GM19452 (cell line): ENCODE data around the gene DPP10.
"Not testable (repeated sequence)": the region's sequence is repeated elsewhere in the genome, so short reads cannot be mapped to it uniquely, and the experiment has no call there.

Experiments
- ATAC-seq: cut with Tn5 transposase; IDR thresholded peaks from one replicate; pipeline ENCODE4 v1.9.1; 2021; ENCODE audit not compliant: unreplicated experiment

The DPP10 gene

DNA sequence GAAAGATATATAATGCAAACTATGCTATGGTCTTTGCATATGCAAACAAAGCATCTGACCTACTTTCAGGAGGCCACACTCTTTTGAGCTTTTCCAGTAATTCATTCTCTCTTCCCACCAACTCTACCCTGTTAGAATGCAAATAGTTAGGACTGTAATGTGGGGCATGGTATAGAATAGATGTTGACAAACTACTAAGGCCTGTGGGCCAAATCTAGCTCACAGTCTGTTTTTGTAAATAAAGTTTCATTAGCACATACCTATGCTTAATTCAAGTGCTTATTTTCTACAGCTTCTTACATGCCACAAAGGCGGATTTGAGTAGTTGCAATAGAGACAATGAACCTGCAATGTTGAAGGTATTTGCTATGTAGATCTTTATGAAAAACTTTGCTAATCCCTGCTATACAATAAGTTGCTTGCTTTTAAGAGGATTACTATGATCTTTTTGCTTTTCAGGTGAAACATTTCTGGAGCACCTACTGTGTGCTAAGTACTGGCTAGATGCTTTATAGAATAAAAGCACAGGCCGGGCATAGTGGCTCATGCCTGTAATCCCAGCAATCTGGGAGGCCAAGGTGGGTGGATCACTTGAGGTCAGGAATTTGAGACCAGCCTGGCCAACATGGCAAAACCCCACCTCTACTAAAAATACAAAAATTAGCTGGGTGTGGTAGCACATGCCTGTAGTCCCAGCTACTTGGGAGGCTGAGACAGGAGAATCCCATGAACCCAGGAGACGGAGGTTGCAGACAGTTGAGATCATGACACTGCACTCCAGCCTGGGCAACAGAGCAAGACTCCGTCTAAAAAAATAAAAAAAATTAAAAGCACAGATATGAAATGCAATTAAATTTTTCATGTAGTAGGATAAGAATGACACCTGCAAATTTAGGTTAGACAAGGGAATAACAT lies 267.8 kb downstream of the DPP10 start:
- no peak for ATAC-seq

DNA sequence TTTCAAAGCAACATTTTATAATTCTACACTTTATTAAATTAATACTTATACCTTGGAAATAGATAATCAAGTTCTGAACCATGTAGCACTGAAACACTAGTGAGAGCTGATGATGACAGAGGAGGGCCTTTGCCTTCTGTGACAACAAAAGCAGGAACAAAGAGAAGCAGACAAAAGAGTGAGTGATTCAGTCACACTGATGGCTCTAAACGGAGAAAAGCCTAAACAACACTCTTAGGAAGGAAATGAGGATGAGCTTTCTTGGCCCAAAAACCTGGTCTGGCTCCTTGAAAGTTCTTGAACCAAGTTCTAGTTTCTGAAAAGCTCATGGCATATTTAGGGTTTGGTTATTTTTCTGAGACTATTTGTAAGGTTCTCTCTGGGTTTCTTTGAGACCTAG lies 271.9 kb downstream of the DPP10 start:
- no peak for ATAC-seq

DNA sequence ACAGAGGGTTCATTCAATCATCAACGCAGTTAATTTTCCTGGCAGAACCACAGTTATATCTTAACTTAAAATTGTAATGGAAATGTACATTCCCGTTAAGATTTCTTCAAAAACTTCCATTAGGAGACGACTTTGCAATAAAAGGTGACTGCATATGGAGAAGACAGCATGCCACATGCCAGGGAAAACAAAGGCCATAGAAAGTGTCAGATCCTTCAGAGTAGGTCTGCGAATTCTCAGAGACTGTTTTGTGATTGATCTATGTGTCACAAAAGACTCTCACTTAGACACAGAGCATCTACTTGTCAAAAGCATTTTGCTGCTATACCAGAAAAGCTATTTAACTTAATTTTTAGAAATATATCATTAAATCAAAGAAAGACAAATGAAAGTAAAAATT lies 274.6 kb downstream of the DPP10 start:
- ATAC-seq = no peak

DNA sequence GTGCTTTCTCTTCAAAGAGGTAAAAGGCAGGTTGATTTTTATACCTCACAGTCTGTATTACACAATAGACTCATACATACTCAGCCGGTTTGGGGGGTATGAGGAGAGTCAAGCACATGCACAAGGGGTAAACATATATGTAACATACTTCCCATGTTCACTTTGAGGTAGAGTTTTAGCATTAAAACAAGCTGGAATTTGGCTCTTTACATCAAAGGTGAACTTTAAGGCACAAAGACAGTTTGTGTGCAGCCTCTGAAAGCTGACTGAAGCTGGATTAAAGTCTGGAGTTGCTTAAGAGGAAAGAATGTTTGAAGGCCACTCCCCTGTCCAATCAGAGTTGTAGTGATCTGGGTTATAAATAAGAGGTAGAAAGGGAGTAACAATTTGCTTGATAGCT lies 282.0 kb downstream of the DPP10 start:
- ATAC-seq = no peak

DNA sequence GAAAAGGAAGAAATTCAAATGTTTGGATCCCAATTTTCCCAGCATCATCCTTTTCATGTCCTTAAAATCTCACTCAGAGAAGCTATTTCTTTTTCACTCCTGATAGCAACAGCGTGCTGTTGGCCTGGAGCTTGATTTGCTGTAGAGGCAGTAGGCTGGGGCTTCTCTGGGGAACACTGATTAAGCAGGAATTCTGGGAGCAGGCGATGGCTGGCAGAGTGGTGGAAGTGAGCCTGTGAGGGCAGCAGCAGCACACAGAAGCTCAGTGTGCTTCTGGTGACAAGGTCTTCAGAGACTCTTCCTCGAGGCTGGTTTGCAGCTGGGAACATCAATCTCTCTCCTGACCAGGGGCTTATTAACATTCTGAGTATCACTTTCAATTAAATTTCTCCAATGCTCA lies 284.6 kb downstream of the DPP10 start:
- ATAC-seq = no peak

DNA sequence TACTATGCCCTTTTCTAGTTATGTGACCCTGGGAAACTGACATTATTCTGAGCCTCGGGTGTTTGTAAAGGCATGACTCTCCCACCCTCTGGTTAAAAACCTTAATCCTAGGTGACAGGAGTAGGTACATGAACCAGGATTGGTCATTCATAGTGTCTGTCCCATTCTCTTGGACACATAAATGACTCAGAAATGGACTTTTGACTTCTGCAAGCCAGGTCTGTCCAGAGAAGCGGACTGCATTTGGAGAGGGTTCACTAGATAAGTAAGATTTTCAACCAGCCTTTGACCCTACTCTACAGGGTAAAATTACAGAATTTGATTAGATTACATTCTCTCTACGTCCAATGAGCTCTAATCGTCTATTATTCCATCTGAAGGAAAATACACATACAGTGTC lies 285.9 kb downstream of the DPP10 start:
- no peak for ATAC-seq

DNA sequence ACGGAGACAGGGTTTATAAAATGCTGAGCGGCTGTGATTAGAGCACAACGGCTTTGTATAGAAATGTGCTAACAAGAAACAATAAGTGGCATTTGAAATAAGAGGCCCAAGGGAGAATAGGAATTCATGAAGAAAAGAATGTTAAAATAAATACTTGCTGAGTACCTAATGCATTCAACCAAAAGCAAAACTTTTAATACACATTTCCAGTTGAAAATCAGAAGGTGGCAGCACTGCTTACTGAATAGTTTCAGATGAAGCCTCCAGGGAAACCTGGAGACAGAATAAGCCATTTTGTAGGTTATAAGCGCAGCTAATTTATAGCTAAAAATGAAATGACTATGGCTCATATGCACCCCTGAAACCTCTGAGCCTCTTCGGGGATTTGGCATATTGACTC lies 286.6 kb downstream of the DPP10 start:
- ATAC-seq = no peak

DNA sequence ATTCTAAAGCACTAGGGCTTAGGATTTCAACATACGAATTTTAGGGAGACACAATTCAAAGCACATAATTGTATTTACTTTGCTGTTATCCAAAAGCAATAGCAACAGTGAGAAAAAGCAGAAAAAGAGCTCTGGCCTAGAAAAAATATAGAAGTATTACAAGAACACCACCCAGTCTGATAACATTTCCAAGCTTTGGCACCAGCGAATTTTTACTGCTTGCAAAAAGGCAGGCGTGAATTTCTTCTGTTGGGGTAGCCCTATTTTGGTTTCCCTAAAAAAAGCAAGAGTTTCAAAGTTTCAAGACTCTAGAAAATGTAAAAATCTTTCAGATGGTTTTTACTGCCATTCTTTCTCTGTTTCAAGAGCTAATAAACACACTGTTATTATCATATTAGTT lies 292.7 kb downstream of the DPP10 start:
- no peak for ATAC-seq

DNA sequence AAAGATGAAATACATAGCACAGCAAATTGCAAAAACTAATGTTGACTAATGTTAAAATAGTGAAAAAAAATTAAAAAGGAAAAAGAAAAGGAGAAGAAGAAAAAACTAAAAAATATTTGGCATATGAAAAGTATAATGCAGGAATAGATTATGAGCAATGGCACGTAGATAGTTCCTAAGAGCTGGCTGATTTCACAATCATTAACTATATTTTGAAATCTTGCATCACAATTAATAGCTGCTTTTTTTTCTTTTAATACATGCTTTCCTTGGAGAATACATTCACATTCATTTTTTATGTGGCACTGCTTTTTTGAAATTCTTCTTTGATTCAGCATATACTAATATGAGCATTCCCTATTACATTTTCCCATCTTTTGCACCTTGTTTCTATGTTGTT lies 299.8 kb downstream of the DPP10 start:
- no peak for ATAC-seq

DNA sequence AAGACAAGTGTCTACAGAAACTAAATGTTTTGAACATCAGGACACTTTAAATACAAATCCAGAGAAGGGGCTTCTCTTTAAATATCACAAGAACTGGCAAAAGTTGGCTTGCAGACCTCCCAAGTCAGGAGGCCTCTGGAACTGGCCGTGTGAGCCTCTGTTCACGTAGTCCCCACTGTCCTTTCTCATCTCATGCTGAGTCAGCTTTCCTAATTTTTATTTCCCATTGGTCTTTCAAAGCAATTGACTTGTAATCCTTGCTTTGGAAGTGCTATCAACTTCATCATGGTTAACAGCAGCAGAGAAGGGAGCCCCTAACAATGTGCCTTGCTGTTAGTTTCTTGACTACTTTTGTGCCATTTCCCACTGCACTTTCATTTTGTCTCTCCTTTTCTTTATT lies 303.3 kb downstream of the DPP10 start:
- ATAC-seq = no peak

DNA sequence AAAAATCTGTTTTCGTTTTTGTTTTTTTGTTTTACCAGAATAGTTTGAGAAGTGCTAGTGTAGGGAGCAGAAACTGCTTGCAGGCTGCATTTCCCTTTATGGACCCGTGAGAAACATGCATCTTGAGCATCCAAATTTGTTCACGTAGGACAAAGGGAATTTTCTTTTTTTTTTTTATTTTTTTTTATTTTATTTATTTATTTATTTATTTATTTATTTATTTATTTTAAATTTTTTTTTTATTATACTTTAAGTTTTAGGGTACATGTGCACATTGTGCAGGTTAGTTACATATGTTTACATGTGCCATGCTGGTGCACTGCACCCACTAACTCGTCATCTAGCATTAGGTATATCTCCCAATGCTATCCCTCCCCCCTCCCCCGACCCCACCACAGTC lies 305.7 kb downstream of the DPP10 start:
- ATAC-seq = not testable (repeated sequence)

DNA sequence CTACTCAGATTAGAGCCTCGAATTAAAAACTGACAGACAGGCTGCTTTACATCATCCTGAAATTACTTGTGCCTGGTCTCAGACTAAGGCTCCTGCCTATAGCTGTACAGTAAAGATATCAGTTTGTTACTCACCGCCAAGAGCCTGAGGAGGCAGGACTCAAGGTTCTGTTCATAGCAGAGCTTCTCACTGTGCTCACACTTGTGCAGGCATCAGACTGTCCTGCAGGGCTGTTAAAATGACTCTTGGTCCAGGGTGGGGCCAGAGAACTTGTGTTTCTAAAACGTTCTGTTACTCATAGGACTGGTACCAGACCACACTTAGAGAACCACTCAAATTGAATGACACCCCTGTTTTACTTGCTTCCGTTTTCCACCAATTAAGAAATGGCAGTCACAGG lies 310.0 kb downstream of the DPP10 start:
- no peak for ATAC-seq

DNA sequence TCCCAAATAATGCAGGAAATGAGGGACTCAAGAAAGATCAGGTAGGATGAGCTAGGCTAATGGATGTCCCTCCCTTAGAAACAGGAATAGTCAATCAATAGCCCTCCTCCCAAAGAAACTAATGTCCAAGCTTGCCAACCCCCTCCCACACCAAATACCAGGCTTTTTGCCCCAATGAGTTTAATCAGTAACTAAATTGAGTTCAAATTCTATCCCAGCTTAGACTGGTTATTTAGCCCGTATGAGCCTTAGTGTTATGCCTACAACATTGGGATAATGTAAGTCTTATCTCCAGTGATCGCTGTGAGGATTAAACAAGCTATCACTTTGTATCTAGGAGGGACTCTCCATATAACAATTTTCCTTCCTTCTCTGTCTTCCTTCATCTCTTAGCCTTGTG lies 310.7 kb downstream of the DPP10 start:
- no peak for ATAC-seq

DNA sequence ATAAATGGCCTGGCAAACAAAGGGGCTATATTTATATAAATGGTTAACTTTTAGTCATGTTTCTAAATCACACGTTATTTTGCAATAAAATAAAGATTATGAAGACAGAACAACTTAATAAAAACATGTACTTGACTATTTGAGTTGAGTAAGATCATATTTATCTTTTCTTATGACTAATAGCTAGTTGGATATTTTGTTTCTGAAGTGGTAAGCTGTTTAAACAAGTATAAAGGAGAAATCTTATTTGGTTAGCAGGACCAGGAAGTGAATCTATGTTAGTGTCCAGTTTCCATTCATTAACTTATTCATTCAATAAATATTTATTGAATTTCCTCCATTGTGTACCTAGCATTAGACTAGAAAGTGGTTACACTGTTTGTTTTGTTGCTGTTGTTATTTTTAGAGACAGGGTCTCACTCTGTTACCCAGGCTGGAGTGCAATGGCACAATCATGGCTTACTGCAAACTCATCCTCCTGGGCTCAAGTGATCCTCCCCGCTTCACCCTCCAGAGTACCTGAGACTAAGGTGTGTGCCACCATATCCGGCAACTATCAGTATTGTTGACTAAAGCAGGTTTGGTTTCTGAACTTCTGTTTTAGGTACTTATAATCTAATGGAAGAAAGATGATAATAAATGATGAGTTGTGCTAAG lies 312.6 kb downstream of the DPP10 start:
- ATAC-seq = no peak

DNA sequence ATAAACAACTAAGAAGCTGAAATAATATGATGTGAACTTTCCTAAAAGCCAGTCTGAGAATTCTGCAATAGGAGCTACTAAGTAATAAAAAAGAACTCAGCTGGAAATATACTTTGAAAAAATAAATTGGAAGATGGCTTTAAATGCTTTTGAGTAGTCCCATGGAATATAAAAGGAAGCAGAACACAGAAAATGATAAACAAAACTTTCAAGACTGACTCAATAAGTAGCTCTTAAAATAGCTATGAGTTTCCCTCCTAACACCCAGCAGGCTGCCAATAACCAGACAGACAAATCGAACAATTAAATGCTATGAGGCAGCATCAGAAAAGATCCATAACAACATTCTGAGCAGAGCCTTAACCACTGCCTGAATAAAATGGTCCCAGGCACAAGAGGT lies 319.9 kb downstream of the DPP10 start:
- no peak for ATAC-seq

DNA sequence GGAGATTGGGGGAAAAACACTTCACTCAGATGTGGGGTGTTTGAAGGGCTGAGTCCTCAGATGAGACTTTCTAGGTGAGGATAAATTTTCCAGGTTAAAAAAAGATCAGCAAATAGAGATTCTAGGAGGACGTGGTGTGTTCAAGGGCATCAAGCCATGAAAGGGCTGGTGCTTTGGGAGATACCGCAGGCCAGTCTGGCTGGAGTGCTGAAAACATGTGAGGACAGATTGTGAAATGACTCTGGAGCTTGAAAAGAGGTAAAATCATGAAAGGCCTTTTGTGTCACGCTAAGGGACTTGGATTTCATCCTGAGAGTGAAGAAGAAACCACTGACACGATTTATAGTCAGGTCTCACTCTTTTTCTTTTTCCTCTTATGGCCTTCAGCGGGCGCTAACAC lies 320.5 kb downstream of the DPP10 start:
- ATAC-seq = no peak

DNA sequence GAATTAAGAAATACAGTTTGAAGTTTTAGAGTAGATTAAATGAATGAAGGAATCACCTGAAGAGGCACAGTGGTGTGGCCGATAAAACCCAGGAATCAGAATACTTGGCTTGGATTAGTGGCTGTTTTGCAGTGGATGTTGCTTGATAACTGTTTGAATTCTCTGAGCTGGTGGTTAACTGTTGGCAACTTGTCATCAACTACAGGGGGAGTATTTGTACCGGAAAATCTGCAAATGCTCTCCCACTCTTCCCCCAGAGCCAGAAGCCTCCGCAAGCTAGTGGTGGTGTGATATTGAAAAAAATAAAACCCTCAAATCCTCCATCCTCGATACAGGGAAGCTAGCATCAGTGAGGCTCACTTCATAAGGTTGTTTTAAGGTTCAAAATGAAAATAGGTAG lies 326.7 kb downstream of the DPP10 start:
- no peak for ATAC-seq

DNA sequence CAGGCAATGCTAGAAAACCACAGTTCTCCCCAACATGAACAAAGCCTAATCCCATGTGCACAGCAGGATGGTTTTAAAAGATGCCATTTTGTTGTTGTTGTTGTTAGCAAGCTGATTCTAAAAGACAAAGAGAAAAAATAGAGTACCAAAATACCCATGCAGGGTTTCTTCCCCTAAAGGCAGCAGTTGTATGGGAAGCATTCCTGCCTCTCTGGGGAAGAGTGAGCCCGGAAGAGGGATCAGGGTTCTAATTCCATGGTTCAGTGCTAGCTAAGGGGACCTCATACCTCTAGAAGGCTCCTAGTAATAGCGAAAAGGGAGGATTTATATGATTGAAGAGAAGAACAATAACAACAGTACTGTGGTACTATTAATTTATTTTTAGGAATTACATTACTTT lies 327.6 kb downstream of the DPP10 start:
- no peak for ATAC-seq

DNA sequence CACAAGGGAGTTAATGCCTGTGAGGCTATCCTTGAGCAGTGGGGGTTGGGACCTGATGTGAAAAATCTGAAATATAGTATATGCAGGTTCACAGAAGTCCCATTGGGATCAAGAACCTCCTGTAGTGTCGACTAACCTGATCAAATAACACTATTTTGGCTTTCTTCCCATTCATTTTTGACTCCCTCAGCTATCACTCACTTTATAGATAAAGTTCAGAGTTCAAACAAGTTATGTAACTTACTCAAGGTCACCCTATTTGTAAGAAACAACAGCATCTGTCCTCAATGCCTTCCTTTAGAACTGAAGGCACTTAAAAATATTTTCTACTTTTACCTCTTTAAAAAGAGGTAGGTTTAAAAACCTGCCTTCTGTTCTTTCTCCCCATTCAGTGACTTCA lies 341.6 kb downstream of the DPP10 start:
- no peak for ATAC-seq

DNA sequence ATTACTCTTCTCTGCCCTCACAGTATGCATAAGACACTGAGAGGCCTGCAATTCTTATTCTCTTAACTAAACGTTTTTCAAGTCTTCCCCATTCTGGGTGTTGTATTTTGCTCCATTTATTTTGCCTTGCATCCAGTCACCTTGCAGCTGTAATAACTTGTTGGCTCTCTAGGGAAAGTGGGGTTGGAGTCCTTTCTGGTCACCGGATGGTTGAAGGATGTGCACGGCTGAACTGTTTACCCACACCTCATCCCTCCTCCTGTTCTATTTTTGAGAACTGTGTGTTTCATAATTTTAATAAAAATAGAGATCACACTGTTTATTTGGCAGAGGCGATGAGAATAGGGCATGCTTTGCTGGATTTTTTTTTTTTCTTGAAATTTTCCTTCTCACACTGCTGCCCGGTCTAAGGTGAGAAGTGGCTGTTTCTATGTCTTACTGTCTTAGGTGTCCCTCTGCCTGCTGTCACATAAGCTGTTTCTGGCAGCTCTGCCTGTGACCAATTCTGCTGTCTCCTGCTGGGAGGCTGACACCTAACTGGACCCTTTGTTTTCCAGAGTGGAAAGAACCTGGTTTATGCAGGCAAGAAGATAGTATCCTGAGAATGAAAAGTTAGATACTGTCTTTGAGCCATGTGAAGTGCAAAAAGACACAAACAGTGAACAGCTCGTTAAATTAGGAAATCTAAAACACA lies 342.6 kb downstream of the DPP10 start:
- no peak for ATAC-seq

DNA sequence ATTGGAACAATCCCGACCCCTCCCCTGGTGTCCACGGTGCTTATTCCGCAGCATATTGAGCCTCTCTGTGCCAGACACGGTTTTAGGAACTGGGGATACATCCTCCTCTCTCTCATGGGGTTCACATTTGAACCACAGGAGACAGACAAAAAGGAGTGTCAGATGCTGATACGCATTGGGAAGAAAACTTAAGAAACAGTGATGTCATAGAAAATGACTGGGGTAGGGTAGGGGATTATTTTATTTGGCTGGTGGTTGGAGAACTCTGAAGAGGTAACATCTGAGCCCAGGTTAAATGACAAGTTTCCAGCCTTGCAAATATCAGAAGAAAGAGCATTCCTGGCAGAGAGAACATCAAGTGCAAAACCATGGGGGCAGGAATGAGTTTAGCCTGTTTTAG lies 344.5 kb downstream of the DPP10 start:
- no peak for ATAC-seq

DNA sequence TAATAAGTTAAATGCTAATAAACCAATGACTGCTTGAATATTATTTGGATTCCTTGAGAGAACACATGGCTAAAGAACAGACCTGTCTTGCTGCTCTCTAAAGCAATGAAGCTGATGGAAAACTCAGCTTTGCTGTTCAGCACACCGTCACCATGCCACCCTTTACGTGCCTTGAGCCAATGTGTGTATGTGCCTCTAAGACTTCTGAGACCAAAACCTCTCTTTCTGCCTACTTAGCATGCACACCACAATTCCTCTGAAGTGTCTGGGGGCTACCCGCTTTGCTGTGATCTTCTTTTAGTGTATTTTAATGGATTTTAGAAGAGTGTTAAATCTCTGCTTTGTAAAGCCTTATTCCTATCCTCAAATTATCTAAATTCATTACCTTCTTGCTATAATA lies 345.0 kb downstream of the DPP10 start:
- no peak for ATAC-seq
